Activated gamma-delta T cell treated with anti-CD3 and anti-CD28 coated beads, Interleukin-2, amount 50 U/mL, for 16 hours (primary cell): Measurements from ENCODE around the gene TSPAN4.

Experiments used
- DNase-seq: peaks from one replicate; pipeline ENCODE4 v3.0.0-alpha.2; 2020; ENCODE audit warnings: low read depth

Gene TSPAN4

GRCh38 chr11:836700-837099, 6.0 kb upstream of the TSPAN4 start:
- no peak for DNase-seq

GRCh38 chr11:837189-837989, 5.3 kb upstream of the TSPAN4 start:
- DNase-seq = no peak

DNA sequence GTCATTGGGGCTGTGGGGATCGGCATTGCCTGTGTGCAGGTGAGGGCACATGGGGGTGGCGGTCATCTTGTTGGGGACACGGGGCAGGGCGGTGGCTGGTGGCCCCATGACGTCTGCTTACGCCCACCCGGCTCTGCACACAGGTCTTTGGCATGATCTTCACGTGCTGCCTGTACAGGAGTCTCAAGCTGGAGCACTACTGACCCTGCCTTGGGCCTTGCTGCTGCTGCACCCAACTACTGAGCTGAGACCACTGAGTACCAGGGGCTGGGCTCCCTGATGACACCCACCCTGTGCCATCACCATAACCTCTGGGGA, 4.7 kb upstream of the TSPAN4 start:
- no peak for DNase-seq

DNA sequence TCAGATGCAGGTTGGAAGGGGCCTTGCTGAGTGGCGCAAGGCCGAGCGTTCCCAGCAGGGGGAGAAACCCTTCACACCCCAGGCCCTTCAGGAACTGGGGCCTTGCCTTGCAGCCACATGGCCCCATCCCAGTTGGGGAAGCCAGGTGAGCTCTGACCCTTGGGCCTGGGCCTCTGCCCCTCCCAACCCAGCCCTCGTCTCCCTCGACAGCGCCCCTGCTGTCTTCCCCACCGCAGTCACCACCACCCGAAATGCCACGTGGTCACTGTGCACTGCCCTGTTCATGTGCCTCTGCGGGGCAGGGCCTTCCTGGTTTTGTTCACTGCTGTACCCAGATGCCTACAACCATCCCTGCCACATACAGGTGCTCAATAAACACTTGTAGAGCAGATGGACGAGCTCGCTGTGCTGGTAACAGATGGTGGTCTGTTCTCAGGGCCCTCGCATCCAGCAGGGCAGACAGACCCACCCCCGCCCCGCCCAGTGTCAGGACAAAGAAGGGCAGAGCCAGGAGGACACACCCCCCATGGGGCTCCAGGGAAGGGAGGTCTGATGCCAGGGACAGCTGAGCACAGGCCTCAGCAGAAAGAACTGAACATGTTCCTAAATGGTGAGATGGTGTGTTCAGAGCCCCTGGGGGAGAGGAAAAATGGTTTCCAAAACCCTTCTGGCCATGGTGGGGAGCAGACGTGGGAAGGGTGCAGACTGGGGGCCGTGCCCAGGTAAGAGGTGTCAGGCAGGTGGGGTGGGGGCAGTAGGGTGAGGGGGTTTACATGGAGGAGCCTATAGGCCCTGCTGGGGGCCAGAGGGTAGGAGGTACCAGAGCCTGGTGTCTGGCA, 4.0 kb upstream of the TSPAN4 start:
- no peak for DNase-seq

GRCh38 chr11:839280-839623, 3.4 kb upstream of the TSPAN4 start:
- DNase-seq = no peak

DNA sequence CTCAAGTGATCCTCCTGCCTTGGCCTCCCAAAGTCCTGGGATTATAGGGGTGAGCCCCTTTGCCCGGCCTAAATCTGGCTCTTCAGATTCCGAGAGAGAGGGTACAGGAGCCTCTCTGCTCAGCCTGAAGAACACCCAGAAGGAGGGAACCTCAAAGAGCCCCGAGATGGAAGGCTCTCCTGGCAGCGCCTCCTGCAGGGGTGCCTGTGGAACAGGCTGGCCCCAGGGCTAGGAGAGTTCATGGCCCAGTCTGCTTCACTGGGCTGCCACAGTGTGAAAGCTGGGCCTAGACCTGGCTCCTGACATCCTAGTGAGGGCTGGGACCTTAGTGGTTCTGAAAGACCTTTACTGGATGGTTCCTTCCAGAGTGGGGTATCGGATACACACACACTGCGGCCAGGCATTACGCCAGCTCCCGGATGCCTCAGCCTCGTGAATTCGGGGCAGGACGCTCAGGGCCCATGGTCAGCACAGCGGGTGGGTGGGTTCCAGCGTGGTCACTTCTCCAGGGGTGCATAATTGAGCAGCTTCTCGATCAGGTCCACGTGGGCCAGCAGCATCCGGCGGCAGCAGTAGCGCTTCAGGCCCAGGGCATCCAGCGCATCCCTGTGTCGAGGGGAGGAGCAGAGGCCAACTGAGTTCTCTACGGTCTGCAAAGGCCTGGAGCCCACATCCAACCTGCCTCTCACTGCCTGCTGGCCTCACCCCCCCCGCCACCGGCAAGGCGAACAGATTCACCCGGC, 2.6 kb upstream of the TSPAN4 start:
- DNase-seq = no peak

- DNase-seq = no peak
Observed at GRCh38 chr11:841981-842369, 677 bp upstream of the TSPAN4 start.

GRCh38 chr11:843086-843734, 558 bp downstream of the TSPAN4 start:
- no peak for DNase-seq

DNA sequence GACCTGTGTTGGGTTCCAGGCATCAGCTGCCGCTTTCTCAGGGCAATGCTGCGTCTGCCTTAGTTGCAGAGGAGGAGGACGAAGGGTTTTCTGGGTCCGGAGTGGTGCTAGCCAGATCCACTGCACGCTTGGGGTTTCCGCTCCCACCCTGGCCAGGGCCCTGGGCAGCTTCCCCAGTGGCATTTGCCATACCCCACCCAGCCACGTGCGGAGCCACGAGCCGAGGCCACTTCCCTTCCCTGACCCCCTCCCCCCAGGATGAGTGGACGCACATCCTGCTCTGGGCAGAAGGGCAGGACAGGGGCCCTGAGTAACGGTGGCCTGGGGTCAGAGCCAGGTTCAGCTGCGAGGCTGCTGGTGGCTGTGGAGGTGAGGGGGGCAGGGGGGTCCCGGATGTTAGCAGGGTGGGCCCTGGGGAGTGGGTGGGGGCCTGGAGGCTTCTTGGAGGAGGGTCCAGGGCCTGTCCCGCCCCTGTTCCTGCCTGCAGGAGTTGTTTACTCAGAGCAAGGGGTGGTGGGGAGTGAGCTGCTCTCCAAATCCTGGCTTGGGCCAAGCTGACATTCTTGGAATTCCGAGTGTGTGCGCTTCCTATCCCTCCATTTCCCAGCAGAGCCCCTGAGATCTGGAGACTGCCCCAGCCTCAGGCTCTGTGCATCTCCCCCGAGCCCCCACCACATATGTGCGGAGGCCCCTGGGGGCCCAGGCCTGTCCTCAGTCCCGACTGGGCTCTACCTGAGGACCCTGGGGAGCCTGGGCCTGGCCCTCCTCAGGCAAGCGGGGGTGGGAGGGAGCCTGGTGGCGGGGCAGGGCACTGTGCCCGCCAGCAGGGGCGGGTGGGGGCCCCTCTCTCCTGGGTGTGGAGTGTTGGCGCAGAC, 1.4 kb downstream of the TSPAN4 start:
- no peak for DNase-seq

GRCh38 chr11:844693-845644, 2.3 kb downstream of the TSPAN4 start:
- no peak for DNase-seq

GRCh38 chr11:845872-846495, 3.3 kb downstream of the TSPAN4 start:
- DNase-seq = no peak

GRCh38 chr11:846496-847098, 3.9 kb downstream of the TSPAN4 start:
- no peak for DNase-seq

DNA sequence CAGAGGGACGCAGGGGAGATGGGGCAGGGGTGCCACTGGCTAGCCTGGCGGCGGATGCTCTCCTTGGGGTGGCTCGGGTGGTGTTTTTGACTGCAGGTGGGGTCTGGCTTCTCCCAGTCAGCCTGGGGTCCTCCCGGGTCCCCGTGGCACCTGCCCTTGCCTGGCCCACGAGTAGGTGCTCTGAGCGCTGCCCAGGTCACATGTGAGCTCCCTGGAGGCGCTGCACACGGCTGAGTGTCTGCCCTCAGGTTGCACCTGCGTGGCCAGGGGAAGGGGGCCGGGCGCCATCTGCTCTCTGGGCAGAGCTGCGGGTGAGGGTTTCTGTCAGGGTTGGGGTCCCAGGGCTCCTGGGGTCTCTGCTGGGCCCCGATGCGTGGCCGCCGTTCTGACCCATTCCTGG, 5.2 kb downstream of the TSPAN4 start:
- no peak for DNase-seq

GRCh38 chr11:848380-848931, 5.8 kb downstream of the TSPAN4 start:
- peak; percentile 56 for DNase-seq

- DNase-seq = no peak
Observed at GRCh38 chr11:849104-849824, 6.6 kb downstream of the TSPAN4 start.

DNA sequence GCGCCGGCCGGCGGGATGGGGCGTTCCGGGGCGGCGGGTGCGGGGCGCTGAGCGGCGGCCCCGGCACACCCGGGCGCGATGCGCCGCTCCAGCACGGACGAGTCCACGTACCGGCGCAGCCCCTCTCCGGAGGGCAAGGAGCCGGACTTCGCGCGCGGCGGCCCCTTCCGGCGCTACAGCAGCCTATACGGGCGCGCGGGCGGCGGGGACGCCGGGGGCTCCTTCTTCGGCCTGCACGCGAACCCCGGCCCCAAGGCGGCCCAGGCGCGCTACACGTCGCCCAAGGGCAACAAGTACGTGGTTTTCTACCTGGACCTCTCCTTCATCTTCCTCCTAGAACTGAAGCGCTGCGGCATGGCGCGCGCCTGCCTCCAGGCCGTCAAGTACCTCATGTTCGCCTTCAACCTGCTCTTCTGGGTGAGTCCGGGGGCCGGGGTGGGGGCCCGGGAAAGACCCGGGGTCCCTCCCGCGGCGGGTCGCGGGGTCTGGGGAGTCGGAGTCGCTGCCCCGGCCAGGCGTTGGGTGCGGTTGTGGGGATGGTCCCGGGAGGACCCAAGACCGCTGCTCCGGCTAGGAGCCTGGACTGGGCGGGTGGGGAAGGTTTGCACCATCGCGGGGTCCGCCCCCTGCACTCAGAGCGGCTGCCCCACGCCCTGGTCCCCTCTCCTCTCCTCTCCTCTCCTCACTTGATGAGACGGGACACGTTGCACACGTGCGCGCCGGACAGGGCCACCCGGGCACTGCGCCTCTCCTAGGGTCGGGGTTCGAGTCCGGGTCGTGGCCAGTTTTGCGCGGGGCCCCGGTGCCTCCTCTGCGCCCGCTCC, 7.5 kb downstream of the TSPAN4 start:
- DNase-seq = no peak
